Measurements from ENCODE around the gene ARAP1.

DNA sequence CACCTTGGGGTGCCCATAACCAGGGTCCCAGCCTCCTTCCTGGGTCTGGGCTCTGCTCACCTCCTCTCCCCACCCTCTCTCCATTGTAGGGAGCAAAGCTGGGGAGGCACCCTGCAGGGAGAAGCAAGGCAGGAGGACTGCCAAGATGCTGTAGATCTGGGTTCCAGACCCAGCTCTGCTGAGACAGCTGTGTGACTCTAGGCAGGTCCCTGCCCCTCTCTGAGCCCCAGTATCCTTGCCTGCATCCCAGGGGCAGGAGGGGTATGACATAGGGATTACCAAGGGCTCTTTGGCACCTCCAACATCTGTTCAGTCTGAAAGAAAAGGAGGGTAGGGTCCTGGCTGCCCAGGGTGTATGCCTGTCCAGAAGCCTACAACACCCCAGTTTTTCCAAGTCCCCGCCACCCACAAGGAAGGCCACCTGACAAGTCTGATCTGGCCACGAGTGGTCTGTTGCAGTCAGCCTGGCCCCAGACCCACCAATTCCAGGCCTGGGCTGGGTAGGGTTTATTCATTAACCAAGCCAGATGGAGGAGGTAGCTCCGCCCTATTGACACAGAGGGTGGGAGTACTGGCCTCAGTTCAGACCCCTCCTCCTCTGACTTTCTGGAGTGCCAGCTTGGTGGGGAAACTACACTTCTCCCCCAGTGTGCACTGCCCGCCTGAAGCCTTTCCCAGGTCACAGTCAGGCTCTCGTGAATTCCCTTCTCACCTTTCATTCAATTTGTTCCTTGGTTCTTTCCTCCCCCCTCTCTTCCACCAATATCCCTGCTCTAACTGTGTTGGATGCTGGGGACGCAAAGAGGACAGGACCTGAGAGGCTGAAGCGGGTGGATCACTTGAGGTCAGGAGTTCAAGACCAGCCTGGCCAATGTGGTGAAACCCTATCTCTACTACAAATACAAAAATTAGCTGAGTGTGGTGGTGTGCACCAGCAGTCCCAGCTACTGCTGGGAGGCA is 26.6 kb upstream of the ARAP1 start:
- TF ChIP-seq POLR2A (IDR thresholded peaks at IDR 0.05) (no peak), CTCF (IDR thresholded peaks at IDR 0.05) (no peak)

Measured in Peyer's patch (tissue), 4 donors.